GM19397 (cell line): ENCODE results near the gene RBM7.

Experiments
- ATAC-seq: cut with Tn5 transposase; IDR thresholded peaks from one replicate; pipeline ENCODE4 v1.9.1; 2021; ENCODE audit warnings: mild to moderate bottlenecking, moderate library complexity; ENCODE audit not compliant: unreplicated experiment

Gene RBM7

GRCh38 chr11:114447444-114447843, 47.0 kb downstream of the RBM7 start:
- no peak for ATAC-seq

GRCh38 chr11:114447892-114448291, 47.4 kb downstream of the RBM7 start:
- ATAC-seq, result no peak

GRCh38 chr11:114448749-114449482, 48.5 kb downstream of the RBM7 start:
- ATAC-seq, result no peak

- no peak for ATAC-seq
Observed at GRCh38 chr11:114449845-114450244, 49.4 kb downstream of the RBM7 start.

- no peak for ATAC-seq
Observed at GRCh38 chr11:114452399-114452798, 51.9 kb downstream of the RBM7 start.
